ENCODE measurements around the gene ANKZF1. TPM values are rescaled to one million over a fixed set of nuclear protein-coding genes. Genes with fewer than 3 reads are reported as not detected.

ANKZF1 gene
- total and polyA plus RNA-seq, 9 donors = 16.3 to 32.0 (median 22.5) TPM

DNA sequence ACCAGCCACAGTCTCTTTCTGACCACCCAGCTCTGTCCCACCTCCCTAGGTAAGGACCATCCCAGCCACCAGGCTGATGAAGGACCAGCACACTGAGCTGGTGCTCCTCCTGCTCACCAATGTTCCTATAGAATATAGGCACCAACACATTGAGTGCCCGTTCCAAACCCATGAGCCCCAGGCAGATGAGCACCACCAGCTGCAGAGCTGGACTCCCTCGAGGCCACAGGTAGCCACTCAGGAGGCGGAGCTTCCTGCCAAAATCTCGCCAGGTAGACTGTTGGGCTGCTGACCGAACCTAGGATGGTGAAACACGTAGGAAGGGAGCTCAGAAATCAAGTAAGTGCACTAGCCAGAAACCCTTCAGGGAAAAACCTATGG lies 13.1 kb upstream of the ANKZF1 start:
- DNase-seq = no peak
- Histone ChIP-seq H3K27me3 (ENCODE audit: control insufficient read depth, insufficient read depth, low read length) (no peaks in the 10 kb centered on the region), H3K4me3 (ENCODE audit: low read length) (no peak overlapping the region), H3K27ac (ENCODE audit: low read length) (no peak overlapping the region), H3K4me1 (ENCODE audit: control insufficient read depth, insufficient read depth, low read length) (peaks cover 43% of the 10 kb centered on the region), H3K36me3 (ENCODE audit: control insufficient read depth, insufficient read depth, low read length) (peaks cover 64% of the 10 kb centered on the region), H3K9me3 (replicated peaks; ENCODE audit: control insufficient read depth, low read depth, low read length) (no peaks in the 10 kb centered on the region)
- 80% methylated on average over 5 of the region's 6 CpGs for WGBS (ENCODE audit: insufficient coverage)

DNA sequence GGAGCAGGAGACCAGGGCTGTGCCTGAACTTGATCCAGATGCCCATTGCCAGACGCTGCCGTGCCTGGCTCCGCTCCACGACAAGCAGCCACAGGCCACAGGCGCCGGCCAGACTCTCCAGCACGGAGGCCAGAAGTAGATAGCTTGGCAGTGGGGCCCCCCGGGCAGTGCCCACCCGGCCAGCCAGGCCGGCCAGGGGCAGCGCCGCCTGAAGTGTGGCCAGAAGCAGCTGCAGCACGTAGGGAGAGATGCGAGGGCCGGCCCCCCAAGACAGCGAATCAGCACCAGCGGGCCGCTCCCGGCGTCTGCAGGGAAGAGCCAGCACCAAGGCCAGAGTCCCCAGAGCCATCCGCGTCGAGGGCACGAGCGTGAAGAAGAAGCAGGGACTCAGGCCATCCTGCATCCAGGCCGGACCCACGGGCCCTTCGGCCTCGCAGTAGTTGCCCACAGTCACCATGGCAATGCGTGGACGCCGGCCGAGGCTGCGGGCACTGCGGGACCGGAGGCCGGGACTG lies 11.3 kb upstream of the ANKZF1 start:
- peaks cover 69% of the 10 kb centered on the region for H3K36me3 ChIP-seq (ENCODE audit: control insufficient read depth, insufficient read depth, low read length)
- WGBS (ENCODE audit: insufficient coverage) = under 1% methylated on average over 37 of the region's 37 CpGs
- DNase-seq = peak; percentile 79

DNA sequence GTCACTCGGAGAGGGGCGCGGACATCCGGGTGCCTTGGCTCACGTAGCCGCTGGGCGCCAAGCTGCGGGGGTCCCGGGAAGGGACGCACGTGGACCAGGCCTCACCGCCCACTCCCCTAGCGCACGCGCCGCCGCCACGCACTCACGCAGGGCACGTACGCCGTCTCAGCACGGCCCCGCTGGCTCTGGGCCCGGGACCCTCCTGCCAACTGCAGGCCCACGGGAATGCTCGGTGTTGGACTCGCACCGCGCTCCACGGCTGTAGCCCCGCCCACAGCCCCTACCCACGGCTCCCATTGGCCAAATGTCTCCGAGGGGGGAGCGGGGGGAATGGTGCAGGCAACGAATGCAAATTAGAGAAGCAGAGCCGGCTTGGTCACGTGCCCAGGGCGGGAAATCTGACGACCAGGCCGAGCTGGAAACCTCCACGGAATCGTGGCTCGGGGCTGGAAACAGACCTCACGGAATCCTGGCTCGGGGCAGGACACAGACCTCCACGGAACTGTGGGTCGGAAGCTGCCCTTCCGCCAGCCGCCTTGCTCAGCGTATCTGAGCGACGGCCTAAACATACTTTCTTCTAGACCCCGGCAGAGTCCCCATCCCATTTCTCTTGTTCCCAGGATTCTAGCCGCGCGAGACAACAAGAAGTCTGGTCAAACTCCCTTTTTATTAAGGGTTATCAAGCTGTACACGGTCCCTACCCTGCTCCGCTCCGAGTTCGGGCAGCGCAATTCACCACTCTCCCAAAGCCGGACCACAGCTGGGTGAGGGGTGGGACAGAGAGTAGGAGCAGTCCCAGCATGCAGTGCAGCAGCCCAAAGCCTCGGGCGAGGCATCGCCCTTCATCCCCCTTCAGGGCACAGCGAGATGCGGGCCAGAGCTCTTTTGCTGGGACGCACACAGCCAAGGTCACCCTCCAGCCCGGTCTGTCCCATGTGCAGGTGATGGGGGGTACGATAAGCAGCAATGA lies 10.6 kb upstream of the ANKZF1 start, which contains the start of gene ABCB6:
TSS of gene ABCB6 (minus strand) at position 227 of the 970 bp plus-strand sequence. CDS start 285 bp downstream, outside the sequence.
- Histone ChIP-seq H3K9me3 (replicated peaks; ENCODE audit: control insufficient read depth, low read depth, low read length) (no peaks in the 10 kb centered on the region), H3K4me3 (ENCODE audit: low read length) (peak within 1 kb of the TSS; percentile 67), H3K36me3 (ENCODE audit: control insufficient read depth, insufficient read depth, low read length) (peaks cover 69% of the 10 kb centered on the region), H3K27ac (ENCODE audit: low read length) (peak within 1 kb of the TSS; percentile 98), H3K4me1 (ENCODE audit: control insufficient read depth, insufficient read depth, low read length) (peaks cover 52% of the 10 kb centered on the region), H3K27me3 (ENCODE audit: control insufficient read depth, insufficient read depth, low read length) (no peaks in the 10 kb centered on the region)
- DNase-seq = peak; percentile 99
- 2% methylated on average over 51 of the region's 71 CpGs for WGBS (ENCODE audit: insufficient coverage)

More for the DNA sequence above, 11.3 kb upstream of the ANKZF1 start:
- Histone ChIP-seq H3K4me3 (ENCODE audit: low read length) (peak overlapping the region; percentile 67), H3K9me3 (replicated peaks; ENCODE audit: control insufficient read depth, low read depth, low read length) (no peaks in the 10 kb centered on the region), H3K27me3 (ENCODE audit: control insufficient read depth, insufficient read depth, low read length) (no peaks in the 10 kb centered on the region), H3K27ac (ENCODE audit: low read length) (peak overlapping the region; percentile 98), H3K4me1 (ENCODE audit: control insufficient read depth, insufficient read depth, low read length) (peaks cover 52% of the 10 kb centered on the region)

DNA sequence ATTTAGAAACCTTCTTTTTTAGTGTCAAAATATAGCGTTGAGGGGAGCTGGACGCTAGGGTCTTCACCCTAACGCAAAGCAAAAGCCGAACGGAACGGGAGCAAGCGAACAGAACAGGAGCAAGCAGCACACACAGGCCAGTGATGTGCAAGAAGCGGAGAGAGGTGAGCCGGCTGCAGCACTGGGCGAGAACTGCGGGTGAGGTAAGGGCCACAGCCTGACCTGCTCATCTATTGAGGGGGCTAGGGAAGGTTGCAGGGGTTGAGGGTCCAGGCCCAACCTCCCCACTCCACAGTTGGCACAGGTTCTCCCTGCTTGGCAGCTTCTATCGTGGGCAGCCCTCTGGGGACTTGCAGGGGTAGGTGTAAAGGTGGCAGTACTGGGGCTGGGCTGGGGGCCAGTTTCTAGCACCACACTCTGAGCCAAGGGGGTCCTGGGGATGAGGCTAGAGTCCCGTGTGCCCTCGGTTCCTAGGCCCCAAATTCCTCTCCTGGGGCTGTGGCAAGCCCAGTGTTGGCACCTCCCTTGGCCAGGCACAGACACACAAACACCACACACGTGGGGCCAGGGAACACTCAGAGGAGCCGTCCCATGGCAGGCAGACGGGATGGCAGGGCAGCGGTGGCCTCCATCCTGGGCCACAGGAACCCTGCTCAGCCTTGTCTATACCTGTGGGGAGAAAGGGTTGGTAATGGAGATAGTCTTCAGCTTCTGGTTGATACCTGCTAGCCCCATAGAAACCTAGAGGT lies 9.6 kb upstream of the ANKZF1 start:
- Histone ChIP-seq H3K4me3 (ENCODE audit: low read length) (no peak overlapping the region), H3K36me3 (ENCODE audit: control insufficient read depth, insufficient read depth, low read length) (peaks cover 69% of the 10 kb centered on the region), H3K27ac (ENCODE audit: low read length) (peak overlapping the region; percentile 98), H3K27me3 (ENCODE audit: control insufficient read depth, insufficient read depth, low read length) (no peaks in the 10 kb centered on the region), H3K9me3 (replicated peaks; ENCODE audit: control insufficient read depth, low read depth, low read length) (no peaks in the 10 kb centered on the region), H3K4me1 (ENCODE audit: control insufficient read depth, insufficient read depth, low read length) (peaks cover 52% of the 10 kb centered on the region)
- 81% methylated on average over 14 of the region's 18 CpGs for WGBS (ENCODE audit: insufficient coverage)
- no peak for DNase-seq

DNA sequence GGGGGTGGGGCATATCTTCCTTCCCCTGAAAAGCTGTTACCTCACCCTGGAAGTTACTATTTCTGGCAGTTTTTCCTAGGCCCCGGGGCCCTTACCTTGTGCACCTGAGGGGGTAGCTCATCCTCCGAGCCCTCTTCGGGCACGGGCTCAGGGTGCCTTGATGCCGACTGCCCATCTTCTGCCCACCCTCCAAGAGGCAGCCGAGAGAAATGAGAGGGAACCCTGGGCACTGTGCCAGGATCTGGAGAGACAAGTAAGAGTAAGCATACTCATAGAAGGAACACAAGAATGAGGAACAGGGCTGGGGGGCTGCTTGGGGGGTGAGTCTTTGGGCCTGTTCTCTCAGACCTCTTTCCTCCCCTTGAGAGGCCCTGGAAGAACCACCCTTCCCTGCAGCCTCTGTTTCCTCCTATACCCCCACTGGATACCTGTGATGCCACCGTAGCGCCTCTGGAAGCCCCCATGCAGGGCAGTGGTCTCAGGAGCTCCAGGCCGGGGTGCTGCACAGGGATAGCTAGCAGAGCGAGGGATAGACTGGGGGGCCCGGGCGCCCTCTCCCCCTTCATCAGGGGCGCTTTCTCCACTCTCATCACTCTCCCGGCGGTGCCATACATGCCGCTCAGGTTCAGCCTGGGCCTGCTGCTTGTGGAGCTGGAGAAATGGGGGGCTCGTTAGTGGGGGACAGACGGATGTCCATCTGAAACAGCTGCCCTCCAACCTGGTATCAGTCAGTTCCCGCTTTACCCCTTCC lies 8.8 kb upstream of the ANKZF1 start:
- no peak overlapping the region for H3K27ac ChIP-seq (ENCODE audit: low read length)
- WGBS (ENCODE audit: insufficient coverage) = 95% methylated on average over 7 of the region's 19 CpGs

DNA sequence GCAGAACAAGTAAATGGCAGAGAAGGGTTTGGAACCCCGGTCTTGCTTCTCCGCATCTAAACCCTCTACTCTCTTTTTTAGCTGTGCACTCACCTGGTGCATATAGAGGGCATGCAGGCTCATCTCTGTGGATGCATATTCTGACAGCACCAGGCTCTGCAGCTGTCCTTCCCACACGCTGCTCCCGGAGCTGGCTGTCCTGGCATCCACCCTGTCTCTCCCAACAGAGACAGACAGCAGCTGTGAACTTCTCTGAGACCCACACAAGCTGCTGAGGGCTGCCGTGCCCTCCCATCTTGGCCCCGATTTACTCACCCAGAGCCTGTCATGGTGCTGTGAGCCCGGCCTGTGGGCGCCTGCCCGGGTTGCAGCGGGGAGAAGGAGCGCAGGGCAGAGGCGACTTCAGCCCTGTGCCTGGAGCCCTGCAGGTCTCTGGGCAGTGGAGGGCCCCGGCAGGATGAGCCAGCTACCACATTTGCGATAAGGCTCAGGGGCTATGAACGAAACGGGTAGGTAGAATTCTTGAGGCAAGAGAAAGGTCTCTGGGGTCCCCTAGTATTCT lies 7.6 kb upstream of the ANKZF1 start:
- H3K4me3 ChIP-seq (ENCODE audit: low read length) = no peak overlapping the region
- peaks cover 46% of the 10 kb centered on the region for H3K4me1 ChIP-seq (ENCODE audit: control insufficient read depth, insufficient read depth, low read length)
- peak; percentile 48 for DNase-seq
- peaks cover 66% of the 10 kb centered on the region for H3K36me3 ChIP-seq (ENCODE audit: control insufficient read depth, insufficient read depth, low read length)
- no peak overlapping the region for H3K27ac ChIP-seq (ENCODE audit: low read length)
- WGBS (ENCODE audit: insufficient coverage) = 84% methylated on average over 10 of the region's 16 CpGs
- no peaks in the 10 kb centered on the region for H3K9me3 ChIP-seq (replicated peaks; ENCODE audit: control insufficient read depth, low read depth, low read length)
- no peaks in the 10 kb centered on the region for H3K27me3 ChIP-seq (ENCODE audit: control insufficient read depth, insufficient read depth, low read length)

More for the DNA sequence above, 8.8 kb upstream of the ANKZF1 start:
- peaks cover 72% of the 10 kb centered on the region for H3K36me3 ChIP-seq (ENCODE audit: control insufficient read depth, insufficient read depth, low read length)
- peak; percentile 27 for DNase-seq
- H3K4me3 ChIP-seq (ENCODE audit: low read length) = no peak overlapping the region
- no peaks in the 10 kb centered on the region for H3K9me3 ChIP-seq (replicated peaks; ENCODE audit: control insufficient read depth, low read depth, low read length)
- peaks cover 52% of the 10 kb centered on the region for H3K4me1 ChIP-seq (ENCODE audit: control insufficient read depth, insufficient read depth, low read length)
- no peaks in the 10 kb centered on the region for H3K27me3 ChIP-seq (ENCODE audit: control insufficient read depth, insufficient read depth, low read length)

DNA sequence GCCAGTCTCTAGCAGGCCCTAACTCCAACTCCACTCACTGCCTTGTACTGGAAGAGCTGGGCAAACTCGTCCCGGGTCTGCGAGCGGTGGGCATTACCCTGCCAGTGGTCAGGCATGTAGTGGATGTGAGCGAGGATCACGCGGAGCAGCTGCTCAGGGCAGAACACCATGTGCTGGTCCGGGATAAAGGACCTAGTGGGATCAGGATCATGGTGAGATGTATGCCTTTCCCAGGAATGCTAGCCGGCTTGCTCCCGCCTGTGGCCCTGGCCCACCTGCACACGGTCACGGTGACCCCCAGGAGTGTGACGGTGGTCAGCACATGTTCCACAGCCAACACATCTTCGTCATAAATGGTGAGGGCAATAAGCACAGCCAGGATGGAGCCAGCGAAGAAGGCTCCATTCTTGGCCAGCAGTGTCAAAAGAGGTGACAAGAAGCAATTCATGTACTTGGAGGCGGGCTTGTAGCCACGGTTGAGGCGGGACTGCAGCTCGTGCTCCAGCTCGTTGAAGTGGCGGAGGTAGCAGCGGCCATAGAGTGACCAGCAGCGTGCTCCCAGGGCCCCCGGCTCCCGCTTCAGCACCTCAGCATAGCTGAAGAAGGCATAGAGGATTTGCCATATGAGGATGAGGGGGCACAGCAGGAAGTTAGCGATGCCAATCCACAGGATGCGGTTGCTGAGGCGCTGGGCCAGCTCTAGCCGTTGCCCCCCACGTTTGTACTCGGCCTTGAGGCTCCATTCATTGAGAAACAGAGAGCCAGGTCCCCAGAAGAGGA lies 5.6 kb upstream of the ANKZF1 start:
- H3K4me1 ChIP-seq (ENCODE audit: control insufficient read depth, insufficient read depth, low read length) = peaks cover 43% of the 10 kb centered on the region
- no peaks in the 10 kb centered on the region for H3K9me3 ChIP-seq (replicated peaks; ENCODE audit: control insufficient read depth, low read depth, low read length)
- H3K36me3 ChIP-seq (ENCODE audit: control insufficient read depth, insufficient read depth, low read length) = peaks cover 70% of the 10 kb centered on the region
- H3K27ac ChIP-seq (ENCODE audit: low read length) = no peak overlapping the region
- 93% methylated on average over 30 of the region's 31 CpGs for WGBS (ENCODE audit: insufficient coverage)
- no peak overlapping the region for H3K4me3 ChIP-seq (ENCODE audit: low read length)
- no peaks in the 10 kb centered on the region for H3K27me3 ChIP-seq (ENCODE audit: control insufficient read depth, insufficient read depth, low read length)
- DNase-seq = no peak

DNA sequence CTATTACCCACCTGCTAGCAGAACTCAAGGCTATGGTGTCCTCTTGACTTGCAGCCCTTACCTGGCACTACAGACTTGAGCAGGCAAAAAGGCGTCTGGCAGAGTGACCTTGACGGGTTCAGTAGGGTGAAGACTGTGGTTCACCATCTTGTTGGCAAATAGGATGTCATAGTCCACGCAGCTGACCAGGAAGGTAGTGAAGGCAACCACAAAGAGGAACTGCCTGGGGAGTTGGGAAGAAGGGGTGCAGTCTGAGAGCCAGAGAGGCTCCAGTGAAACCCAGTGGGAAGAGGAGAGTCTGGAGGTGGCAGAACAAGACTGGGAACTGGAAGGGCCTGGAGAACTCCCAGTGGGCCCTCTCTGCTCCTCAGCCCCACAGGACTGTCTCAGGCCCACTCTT lies 4.3 kb upstream of the ANKZF1 start:
- no peaks in the 10 kb centered on the region for H3K27me3 ChIP-seq (ENCODE audit: control insufficient read depth, insufficient read depth, low read length)
- no peak overlapping the region for H3K4me3 ChIP-seq (ENCODE audit: low read length)
- peaks cover 62% of the 10 kb centered on the region for H3K36me3 ChIP-seq (ENCODE audit: control insufficient read depth, insufficient read depth, low read length)
- no peak overlapping the region for H3K27ac ChIP-seq (ENCODE audit: low read length)
- WGBS (ENCODE audit: insufficient coverage) = 87% methylated on average over 3 of the region's 3 CpGs
- no peaks in the 10 kb centered on the region for H3K9me3 ChIP-seq (replicated peaks; ENCODE audit: control insufficient read depth, low read depth, low read length)
- no peak for DNase-seq
- H3K4me1 ChIP-seq (ENCODE audit: control insufficient read depth, insufficient read depth, low read length) = peaks cover 35% of the 10 kb centered on the region
